HG03342 (cell line): ENCODE measurements around the gene DCPS.
"Not testable (repeated sequence)": the region's sequence is repeated elsewhere in the genome, so short reads cannot be mapped to it uniquely, and the experiment has no call there.

Source experiments
- ATAC-seq: cut with Tn5 transposase; IDR thresholded peaks from one replicate; pipeline ENCODE4 v1.9.1; 2021; ENCODE audit warnings: mild to moderate bottlenecking, moderate library complexity; ENCODE audit not compliant: unreplicated experiment

DCPS gene

DNA sequence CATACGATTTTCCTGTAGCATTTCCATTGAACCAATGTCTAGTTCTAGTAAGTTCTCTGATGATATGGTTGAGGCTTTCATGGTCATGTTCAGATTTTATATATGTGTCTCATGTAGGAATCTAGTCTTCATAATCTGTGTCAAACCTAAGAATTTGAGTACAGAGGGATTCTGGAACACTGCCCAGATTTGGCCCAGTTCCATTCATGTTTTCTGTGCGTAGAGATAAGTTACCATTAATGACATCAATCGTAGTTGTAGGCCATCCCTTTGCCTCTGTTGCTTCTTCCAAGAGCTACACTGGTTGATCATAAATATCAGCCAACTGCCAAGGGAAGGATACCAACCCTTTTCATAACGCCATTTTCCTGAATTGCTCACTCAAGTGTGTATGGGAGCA lies 74.9 kb downstream of the DCPS start:
- no peak for ATAC-seq

DNA sequence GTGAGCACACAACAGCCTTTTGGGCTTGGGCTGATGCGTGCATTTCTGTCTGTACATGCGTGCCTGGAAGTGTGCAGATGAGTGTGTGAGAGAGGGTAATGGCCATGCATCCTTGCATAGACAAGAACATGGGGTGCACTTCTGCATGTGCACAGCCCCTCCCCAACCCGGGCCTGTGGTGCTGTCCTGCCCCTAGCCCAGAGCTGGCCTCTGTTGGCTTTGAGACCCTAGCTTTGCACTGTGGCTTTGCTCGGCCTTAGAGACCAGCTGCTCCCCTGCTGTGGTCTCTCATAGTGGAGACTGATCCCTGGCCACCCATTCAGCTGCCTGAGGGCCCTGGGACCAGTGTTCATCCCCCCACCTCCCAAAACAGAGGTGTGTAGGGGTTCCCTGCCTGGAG lies 77.0 kb downstream of the DCPS start:
- ATAC-seq = no peak

DNA sequence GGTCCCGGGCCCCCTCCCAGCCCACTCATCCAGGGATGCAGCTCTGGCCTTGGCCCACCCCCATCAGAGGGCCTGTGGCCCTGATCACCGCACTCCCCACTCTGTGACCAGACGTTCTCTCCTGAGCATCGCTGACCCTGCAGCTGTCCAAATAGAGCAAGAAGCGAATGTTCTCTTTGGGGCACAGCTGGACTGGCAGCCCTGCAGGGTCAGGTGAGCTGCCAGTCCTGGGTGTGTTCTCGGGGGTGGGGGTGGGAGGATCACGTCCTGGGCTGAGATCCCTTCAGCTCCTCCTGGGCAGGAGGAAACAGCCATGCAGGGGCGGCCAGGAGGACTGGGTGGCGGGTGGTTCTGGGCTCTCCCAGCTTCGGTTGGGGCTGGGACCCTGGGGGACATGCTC lies 78.1 kb downstream of the DCPS start:
- ATAC-seq = not testable (repeated sequence)

DNA sequence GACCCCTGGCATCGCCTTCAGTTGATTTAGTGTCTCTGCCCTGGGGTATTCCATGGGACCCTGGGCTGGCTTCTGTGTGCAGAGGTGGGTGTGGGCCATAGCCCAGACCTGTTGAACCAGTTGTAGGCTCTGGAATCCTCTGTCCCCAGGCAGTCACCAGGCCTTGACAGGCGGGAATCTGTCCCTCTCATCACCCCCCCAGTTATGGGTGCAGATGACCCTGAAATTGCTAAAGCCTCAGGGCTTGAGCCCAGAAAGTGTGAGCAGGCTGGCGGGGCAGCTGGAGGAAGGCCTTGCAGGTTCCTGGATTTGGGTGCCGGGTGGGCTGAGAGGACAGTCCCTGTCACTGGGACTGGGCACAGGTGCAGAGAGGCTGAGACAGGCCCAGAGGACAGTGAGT lies 78.8 kb downstream of the DCPS start:
- not testable (repeated sequence) for ATAC-seq

DNA sequence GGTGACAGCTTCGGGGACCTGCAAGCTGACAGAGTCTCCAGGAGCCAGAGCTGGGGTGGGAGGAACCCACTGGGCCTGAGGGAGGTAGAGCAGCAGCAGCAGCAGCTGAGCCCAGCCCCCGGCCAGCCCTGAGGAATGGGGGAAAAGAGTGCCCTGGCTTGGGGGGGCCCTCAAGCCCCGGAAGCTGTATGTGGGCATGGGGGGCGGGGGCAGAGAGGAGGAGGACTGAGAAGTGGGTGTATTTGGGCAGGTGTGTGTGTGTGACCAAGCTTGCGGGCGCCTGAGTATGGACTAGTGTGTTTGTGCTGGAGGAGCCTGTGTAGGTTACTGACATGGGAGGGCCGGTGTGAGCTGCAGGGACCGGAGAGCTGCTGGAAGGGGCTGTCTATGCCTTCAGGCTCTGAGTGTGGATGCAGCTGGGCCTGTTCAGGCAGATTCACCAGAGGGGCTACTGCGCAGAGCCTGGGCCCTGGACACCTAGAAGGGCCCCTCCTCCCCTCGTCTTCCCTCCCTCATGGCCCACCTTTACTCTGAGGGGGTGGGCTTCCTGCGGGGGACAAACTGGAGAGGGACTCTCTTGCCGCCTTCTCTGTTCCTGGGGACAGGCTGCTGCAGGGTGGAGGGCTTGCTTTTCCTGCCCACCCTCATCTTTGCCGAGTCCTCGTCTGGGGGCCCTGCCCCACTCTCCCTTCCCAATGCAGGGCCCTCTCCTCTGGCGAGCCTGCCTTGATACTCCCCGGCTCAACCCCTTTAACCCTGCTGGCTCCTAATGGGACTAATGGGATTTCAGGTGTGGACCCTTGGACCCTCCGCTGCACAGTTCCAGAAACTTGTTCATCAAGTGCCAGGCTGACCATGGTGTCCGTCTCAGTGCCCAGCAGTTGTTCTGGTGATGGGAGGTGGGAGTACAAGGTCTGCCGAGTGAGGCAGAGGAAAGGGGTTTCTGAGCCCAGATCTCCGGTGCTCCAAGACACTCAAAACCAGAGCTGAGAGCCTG lies 79.8 kb downstream of the DCPS start:
- ATAC-seq = no peak

DNA sequence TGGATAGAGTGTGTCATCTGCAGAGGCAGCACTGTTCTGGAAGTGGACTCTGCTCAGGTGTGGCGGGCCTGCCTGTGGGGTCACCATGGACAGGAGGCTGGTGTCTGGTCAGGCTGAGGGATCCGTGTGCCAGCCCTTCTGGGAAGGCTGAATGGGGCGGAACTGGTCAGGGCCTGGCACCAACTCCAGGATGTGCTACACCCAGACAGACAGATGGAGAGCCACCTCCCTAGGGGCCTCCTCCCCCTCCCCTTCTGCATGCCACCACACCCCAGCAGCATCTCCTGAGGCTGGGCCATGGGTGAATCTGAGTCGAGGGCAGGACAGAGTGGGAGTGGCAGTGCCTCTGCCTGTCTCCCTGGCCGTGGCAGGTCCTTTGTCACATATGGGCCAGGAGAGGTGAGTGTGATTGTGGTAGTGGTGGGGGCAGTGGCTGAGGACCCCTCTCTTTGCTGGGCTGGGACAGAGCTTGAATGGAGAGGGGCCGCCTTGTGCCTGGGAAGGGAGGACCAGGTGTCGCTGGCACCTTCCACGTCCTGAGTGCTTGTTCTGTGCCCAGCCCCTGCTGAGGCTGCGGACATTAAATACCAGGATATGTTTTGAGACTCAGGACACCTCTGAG lies 80.7 kb downstream of the DCPS start:
- no peak for ATAC-seq

DNA sequence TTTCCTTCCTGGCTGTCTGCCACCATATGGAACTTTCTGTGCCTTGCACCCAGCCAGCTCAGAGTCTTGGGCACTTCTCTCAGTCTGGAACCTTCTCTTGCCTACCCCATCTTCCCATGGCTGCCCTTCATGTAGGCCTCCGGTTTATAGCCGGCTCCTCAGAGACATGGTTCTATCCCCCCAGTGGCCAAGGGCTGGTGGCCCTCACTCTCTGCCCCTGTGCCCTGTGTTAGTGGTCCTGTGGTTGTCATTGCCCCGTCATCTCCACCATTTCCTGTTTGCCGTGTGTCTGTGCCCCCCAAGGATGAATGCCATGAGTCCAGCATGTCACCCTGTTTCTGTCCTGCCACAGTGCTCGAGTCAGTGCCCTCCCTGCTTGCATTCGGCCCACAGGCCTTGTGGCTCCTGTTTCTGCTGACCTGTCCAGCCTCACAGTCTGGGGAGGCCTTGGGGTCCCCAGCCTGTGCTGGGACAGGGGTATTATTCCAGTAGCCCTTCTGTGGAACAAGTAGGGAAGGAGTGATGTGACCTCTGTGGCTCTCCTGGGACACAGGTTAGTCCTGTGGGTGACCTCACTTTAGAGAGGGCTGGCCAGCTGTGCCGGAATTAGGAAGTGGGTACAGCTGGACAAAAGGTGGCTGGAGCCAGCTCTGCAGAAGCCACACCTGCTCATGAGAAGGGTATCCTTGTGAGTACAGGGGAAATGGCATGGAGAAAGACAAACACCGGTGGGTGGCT lies 82.3 kb downstream of the DCPS start:
- ATAC-seq = no peak

DNA sequence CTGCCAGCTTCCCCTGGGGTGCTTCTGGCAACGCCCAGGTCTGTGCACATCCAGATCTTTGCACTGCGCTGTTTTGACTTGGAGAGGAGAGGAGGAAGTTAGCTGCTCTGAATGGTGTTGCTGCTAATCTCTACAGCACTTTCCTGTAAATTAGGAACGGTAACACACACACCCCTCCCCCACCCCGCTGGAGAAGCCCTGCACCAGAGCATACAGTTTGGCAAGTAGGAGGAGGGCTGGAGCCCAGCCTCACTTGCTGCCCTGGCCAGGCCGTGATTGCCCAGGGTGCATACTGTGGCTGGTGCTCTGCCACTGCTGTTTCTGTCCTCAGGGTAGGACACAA lies 82.8 kb downstream of the DCPS start:
- ATAC-seq = not testable (repeated sequence)

DNA sequence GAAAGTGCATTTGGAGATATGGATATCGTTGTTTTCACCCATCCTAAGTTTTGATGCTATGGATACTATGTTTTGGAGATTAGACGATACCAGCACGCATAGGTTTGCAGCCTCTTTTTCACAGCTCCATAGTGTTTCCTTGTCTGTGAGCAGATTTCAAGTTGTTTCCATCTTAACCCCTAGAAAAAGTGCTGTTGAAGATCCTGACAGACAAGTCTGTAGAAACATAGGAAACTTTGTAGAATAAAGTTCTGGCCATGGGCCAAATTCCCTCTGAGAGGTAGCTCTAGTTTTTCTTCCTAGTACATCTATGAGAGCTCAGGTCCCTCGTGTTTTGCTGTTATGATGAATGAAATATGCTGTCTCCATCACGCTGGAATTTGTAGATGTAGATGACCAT lies 84.0 kb downstream of the DCPS start:
- no peak for ATAC-seq

DNA sequence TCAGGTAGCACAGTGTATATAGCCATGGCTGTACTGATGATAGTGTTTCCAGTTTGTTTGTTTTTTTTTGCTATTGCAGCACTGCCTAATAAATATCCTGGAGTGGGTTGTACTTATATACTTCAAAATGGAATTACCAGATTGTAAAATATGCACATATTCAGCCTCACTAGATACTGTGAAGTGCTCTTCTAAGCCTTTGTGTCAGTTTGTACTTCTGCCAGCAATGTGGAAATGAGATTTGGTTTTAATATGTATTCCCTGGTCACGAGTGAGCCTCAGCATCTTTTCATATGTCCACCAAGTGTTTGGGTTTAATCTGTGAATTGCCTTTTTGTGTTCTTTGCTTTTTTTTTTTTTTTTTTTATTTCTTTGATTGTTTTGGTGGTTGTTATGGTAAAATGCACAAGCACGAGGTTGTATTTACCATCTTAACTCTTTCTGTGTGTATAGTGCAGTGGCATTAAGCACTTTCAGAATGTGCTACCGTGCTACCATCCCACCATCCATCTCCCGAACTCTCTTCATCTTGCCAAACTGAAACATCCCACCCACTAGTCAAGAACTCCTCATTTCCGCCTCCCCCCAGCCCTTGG lies 86.5 kb downstream of the DCPS start:
- ATAC-seq = no peak

DNA sequence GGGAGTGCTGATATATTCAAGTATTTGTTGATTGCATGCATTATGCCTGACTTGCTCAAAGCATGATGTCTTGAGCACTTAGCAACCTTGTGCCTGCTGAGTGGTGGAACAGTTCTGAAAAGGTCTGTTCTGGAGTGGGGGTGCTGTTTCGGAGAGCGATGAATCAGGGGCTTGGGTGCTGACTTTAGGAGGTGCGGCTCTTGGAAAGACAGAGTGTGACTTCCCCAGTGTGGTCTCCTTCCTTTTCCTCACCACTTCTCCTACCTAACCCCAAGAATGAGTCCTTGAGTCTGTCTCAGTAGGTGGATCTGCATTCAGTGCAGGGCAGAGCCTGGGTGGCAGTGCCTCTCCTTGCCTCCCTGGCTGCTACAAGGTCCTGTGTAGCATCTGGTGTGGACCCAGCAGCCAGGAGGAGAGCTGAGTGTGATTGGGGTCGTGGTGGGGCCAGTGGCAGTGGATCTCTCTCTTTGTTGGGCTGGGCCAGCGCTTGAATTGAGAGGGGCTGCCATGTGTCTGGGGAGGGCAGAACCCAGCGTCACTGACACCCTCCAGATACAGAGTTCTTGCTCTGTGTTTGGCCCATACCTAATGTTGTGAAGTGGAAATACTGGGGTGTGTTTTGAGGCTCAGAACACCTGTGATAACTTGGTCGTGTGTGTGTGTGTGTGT lies 87.6 kb downstream of the DCPS start:
- no peak for ATAC-seq

DNA sequence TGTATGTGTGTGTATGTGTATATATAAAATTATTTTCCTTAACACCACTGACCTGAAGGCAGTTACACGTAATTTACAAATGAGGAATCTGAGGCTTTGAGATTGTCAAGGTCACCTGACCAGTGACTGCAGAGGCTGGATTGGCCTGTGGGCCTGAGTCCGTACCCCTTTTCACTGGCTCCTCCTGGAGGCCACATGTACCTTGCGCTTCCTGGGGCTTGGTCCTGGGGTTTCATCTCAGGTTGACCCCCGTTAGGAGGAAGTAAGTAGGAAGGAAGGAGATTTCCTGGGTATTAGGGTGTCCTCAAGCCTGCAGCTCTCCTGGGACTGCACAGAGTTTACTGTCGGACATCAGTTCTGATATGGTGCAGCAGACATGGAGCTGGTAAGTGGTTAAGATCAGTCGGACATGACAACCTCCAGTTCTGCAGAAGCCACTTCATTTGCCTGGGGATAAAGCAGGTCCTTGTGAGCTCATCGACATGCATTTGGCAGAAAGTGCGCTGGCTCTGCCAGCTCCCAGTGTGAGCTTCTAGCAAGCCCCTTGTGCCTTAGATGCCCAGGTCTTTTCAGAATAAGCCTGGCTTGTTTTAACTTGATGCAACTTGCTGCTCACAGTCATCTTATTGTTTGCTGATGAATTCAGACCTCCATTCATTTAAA lies 88.2 kb downstream of the DCPS start:
- ATAC-seq = peak; percentile 83

DNA sequence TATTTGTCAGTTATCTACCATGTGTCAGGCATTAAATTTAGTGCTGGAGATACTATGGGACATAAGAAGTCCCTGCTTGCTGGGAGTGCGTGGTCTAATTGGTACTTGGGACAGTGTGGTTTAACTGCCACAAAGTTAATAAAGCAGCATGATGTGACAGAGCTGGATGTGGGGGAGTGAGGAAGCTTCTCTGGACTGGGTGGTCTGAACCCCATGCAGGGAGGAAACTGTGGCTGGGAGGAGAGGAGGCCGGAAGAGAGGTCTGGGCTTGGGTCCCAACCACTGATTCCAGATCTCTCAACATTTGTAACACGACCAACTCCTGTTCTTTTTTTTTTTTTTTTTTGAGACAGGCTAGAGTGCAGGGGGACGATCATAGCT lies 88.8 kb downstream of the DCPS start:
- ATAC-seq = peak; percentile 8

DNA sequence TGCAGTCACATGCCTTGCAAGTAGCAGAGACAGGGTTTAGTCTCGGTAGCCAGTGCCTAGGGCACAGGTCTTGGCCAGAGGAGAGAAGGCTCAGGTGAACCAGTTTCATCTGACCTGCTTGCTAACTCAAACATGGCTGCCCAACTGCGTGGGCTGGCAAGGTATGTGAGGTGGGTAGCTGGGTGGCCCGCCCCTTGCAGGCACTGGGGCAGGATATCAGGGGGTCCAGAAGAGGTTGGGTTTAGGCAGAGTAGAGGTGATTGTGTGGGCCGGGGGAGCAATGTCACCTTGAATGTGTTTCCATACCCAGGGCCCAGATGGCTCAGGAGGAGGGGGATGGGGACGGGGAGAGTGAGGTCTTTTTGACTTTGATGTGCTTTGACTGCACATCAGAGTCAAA lies 89.3 kb downstream of the DCPS start:
- no peak for ATAC-seq

DNA sequence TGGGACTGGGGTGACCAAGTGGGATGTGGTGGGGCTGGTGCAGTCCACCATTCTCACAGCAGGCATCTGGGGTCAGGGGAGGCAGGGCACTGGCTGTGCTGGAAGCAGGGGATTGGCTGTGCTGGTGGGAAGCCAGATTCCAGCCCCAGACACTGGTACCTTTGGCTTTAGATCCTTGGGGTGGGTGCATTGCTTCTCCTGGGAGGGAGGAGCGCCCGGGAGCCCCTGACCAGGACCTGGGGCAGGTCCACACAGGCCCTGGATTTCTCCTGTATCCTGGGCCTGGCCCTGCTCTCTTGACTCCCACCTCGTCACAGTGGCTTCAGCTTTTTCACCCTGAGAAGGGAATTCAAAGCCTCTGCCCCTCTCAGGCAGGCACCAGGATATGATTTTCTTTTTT lies 90.2 kb downstream of the DCPS start:
- no peak for ATAC-seq

DNA sequence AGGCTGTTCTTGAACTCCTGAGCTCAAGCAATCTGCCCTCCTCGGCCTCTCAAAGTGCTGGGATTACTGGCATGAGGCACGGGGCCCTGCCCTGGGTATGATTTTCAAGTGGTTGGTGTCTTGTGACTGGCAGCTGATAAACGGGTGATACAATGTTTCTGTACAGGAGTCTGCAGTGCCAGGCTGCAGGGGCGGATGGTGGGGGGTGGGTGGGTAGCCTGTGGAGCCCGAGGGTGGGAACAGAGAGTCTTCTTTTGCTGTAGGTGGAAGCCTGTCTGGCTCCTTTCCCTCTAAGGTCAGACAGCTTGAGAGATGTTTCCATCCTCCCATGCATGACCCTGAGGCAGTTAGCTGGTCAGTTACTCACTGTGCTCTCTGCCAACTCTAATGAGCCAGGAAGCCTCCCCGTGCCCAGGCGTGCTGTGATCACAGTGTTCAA lies 90.8 kb downstream of the DCPS start:
- not testable (repeated sequence) for ATAC-seq
